HG03342 (cell line): ENCODE results near the gene DYNLT1.
"Not testable (repeated sequence)": the region's sequence is repeated elsewhere in the genome, so short reads cannot be mapped to it uniquely, and the experiment has no call there.

Experiments
- ATAC-seq: cut with Tn5 transposase; IDR thresholded peaks from one replicate; pipeline ENCODE4 v1.9.1; 2021; ENCODE audit warnings: mild to moderate bottlenecking, moderate library complexity; ENCODE audit not compliant: unreplicated experiment

The DYNLT1 gene

DNA sequence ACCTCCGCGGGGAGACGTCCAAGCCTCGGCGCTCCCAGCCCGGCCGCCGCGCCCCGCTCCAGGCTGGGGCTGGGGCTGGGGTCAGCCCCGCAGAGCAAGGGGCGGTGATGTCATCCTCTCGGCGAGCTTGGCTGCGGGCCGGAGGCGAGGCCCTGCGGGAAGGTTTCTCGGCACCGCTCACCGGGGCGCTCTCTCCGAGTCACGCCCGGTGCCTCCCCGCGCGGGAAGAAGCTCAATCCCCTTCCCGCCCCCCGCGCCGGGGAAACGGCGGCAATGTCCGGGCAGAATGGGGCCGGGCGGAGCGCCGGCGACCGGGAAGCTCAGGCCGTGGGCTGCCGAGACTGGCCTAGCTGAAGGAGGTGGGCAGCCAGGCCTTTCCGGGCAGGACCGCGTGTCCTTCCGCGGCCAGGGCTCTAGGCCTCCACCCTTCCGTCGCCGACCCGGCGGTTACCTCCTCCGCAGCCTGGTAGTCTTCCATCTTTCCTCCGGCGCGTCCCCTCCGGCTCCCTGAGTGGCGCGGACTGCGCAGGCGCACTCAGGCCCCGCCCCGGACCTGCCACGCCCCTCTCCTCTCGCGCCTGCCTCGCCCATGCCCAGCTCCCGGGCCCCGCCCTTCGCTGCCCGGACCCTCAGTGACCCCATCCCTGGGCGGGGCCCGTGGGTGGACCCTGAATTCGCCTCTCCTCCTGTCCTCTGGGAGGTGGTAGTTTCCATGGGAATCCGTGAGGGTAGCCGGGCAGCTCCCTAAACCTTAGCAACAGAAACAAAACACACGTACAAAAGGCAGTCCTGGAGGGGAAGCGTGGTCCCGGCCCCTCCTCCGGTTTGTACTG is at the start of gene DYNLT1:
Gene DYNLT1 (minus strand): TSS at position 513 of the 833 bp plus-strand sequence. CDS start 35 bp downstream, at position 478.
- ATAC-seq = peak; percentile 49

- ATAC-seq = no peak
These were observed 44.3 kb upstream of the DYNLT1 start for GRCh38 chr6:158688860-158689259.

GRCh38 chr6:158687506-158687905 is 43.0 kb upstream of the DYNLT1 start:
- no peak for ATAC-seq

DNA sequence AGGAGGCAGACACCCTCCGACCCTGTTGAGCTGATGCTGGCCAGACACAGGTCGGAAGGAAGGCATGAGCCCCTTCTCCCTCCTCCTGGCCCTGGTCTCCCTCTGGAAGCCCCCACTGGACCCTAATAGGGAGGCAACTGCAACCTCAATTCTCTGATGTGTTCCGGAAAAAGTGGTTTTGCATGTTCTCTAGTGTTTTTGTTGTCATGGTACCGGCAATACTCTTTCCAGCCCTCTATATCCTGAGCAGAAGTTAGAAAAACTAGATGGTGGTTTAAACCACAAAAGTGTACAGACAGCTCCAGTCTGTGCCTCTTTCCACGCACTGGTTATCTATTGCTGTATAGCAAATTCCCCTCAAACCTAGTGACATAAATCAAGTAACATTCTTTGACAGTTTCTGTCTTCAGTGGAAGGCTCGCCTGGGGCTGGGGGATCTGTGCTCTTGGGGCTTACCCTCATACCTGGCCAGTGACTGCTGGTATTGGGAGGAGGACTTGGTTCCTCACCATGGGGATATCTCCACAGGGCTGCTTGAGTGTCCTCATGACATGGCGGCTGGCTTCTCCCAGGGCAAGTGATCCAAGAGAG is 42.3 kb upstream of the DYNLT1 start:
- ATAC-seq = peak; percentile 95

DNA sequence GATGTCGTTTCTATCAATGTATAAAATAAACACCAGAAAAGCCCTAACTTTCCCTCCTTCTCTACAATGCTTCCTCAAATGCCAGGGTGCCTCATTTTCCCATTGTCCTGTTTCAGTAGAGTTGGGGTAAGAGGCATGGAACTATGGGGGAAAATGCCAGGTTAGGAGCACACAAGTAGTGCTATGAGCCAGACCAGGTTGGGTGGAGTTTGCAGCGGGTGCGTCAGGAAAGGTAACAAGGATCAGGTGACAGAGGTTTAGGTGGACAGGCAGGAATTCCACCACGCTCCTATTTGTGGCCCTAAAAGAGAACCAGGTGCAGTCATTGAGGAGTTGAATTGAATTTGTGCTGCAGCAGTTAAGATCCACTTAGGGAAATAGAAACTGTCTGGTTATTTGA is 41.8 kb upstream of the DYNLT1 start:
- ATAC-seq = peak; percentile 8

GRCh38 chr6:158684745-158685324 is 40.3 kb upstream of the DYNLT1 start:
- ATAC-seq = no peak

DNA sequence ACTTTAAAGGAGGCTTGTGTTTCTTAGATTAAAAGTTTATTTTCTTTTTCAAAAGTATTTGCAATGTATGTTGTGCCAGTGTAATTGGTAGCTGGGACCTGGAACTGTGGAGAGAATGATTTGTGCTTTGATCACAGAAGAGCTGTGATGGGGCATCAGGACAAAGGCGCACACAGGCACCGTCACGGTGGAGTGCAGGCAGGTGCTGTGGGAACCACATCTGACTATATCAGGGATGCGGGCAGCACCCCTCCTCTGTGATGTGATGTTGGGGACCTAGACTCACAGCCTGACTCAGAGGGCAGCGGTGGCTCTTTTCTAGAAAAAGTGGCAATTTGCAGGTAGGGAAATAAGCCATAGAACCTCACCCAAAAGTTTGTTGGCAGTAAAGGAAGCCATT is 39.8 kb upstream of the DYNLT1 start:
- ATAC-seq = no peak

DNA sequence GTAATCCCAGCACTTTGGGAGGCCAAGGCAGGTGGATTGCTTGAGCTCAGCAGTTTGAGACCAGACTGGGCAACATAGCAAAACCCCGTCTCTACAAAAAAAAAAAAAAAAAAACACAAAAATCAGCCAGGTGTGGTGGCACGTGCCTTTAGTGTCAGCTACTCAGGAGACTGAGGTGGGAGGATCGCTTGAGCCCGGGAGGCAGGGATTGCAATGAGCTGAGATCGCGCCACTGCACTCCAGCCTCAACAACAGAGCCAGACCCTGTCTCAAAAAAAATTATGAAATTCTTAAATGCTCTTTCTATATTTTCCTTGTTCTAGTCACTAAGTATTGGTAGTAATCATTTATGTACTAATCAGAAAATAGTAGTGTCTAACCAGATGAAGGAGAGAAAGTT is 35.9 kb upstream of the DYNLT1 start:
- no peak for ATAC-seq

GRCh38 chr6:158680015-158680414 is 35.5 kb upstream of the DYNLT1 start:
- no peak for ATAC-seq

- no peak for ATAC-seq
These were observed 33.5 kb upstream of the DYNLT1 start for GRCh38 chr6:158677906-158678578.

DNA sequence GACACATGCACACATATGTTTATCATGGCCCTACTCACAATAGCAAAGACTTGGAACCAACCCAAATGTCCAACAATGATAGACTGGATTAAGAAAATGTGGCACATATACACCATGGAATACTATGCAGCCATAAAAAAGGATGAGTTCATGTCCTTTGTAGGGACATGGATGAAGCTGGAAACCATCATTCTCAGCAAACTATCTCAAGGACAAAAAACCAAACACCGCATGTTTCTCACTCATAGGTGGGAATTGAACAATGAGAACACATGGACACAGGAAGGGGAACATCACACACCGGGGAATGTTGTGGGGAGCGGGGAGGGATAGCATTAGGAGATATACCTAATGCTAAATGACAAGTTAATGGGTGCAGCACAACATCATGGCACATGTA is 32.6 kb upstream of the DYNLT1 start:
- not testable (repeated sequence) for ATAC-seq

- no peak for ATAC-seq
These were observed 30.0 kb upstream of the DYNLT1 start for GRCh38 chr6:158674342-158675131.

- ATAC-seq = no peak
These were observed 28.2 kb upstream of the DYNLT1 start for GRCh38 chr6:158672726-158673125.

- ATAC-seq = not testable (repeated sequence)
These were observed 27.6 kb upstream of the DYNLT1 start for GRCh38 chr6:158672119-158672518.

DNA sequence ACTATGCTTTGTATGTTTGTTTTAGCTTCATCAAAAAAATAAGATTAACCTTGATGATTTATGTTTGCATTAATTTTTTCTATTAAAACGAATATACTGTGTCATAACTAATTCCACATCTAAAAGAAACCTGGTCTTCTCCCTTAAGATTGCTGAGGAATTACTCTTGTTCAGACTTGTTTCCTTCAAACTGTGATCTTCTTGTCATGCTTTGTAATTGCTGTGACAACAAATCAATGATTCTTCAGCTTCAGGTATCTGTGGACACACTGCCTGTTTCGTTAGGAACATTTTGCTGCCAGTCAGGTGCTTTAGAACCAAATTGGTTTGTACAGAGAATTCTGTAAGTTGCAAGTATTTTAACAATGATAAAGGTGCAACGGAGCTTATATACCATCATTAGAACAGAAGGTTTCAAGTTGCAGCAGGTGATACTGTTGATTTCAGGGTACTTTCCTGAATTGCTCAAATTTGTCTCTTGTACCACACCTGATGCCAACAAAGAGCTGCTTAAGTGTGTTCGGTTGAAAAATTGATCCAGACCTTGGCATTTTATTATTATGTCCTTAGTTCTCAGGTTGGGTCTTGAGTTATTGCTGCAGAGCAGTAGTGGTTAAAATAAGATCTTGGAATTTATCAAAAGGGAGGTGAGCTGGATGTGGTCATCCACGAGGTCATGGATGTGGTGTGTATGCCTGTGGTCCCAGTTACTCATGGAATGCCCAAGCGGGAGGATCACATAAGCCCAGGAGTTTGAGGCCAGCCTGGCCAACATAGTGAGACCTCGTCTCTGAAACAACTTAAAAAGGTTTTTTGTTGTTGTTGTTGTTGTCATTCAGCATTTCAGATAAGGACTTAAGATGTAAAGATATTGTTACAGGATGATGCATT is 24.8 kb upstream of the DYNLT1 start:
- ATAC-seq = no peak

DNA sequence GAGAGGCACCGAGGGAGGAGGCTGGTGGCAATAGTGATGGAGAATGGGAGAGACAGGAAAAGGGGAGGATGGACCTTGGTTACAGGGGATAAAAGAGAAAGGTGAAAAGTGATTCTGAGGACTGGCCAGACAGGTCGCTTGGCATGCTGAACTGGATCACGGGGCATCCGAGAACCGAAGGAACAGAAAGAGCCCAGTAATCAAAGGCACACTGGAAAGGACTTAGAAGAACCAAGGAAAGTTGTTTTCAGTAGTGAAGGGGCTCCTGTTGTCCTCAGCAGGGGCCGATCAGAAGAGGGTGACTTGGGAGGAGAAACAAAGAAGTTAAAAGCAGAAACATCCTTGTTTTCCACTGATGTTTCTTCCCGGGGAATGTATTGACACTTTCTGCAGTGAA is 24.2 kb upstream of the DYNLT1 start:
- ATAC-seq = no peak

DNA sequence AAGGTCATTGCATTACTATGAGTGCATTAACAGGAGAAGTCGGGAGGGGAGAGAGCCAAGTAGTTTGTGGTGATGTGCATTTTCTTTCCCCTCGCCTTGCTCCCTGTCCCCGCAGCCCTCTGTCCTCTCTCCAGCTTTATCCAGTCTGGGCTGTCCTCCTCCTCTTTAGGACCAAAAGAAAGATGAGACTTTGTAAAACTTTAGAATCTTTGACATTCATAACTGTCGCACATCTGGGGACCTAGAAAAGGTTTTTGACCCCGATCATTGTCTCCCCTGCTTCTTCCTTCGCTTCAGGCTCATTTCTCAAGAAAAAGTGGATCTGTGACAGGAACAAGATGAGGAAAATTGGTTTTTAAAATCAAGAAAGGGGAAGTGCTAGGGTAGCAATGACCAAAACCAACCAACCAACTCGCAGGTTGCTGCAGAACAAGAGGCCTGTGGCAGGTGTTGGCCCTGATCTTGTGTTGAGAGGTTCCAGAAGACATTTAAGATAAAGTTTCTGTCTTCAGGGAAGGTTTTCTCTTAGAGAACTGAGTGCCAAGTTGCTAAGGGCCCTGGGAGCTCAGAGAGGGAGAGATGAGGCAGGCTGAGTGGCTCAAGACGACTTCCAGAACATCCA is 22.9 kb upstream of the DYNLT1 start:
- ATAC-seq = no peak

DNA sequence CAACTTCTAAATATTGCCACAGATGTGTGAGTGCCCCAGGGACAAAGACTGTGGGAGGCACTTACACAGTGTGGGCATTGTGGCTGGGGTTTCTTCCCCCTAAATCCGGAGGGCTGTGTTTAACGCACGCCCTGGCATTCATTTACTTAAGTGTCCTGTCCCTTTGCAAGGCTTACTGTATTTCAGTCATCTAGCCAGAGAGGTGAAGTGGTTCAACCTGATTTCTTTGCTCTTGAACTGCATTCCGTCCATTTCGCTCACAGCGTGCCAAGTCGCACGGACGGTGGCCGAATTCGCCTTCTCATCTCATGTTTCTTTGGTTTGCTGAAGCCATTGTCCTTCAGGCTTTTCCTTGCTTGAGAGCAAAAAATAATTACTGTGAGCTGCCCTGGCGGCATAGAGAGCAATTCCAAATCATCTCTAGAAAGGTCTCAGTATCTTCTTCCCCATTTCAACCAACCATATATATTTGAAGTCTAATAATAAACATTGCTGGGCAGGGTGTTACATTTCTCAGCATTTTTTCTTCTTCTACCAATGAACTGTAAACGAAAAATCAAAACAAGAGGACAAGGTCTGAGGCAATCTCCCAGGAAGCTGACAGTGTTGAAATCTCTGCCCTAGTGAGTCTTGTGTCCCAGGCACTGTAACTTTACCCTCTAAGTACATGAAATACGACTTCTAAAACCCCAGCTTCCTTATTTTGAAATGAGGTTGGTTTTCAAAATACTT is 22.3 kb upstream of the DYNLT1 start:
- no peak for ATAC-seq

- no peak for ATAC-seq
These were observed 20.8 kb upstream of the DYNLT1 start for GRCh38 chr6:158665332-158665731.
